HT1080 (cell line): ENCODE results near the gene RRP8. TPM values are rescaled to one million over a fixed set of nuclear protein-coding genes. Genes with fewer than 3 reads are reported as not detected.

Experiments
- DNase-seq: peaks from one replicate; pipeline ENCODE4 v3.0.0-alpha.2; 2015; ENCODE audit warnings: low read depth
- total RNA-seq: library from RNA; depleted of rRNA; stranded (reverse); fragments of >200 nt; shearing (Covaris generic); gene quantifications from 2 replicates; pipeline ENCODE4 v1.2.3, GENCODE V29; 2014

Gene RRP8
- total RNA-seq, 1 experiment from 2014 or later = 40.8 TPM

- DNase-seq = peak; percentile 42
Measured at GRCh38 chr11:6572215-6572614, 31.2 kb downstream of the RRP8 start.

- DNase-seq = no peak
Measured at GRCh38 chr11:6571434-6572008, 31.9 kb downstream of the RRP8 start.

- no peak for DNase-seq
Measured at GRCh38 chr11:6570691-6571427, 32.6 kb downstream of the RRP8 start.

DNA sequence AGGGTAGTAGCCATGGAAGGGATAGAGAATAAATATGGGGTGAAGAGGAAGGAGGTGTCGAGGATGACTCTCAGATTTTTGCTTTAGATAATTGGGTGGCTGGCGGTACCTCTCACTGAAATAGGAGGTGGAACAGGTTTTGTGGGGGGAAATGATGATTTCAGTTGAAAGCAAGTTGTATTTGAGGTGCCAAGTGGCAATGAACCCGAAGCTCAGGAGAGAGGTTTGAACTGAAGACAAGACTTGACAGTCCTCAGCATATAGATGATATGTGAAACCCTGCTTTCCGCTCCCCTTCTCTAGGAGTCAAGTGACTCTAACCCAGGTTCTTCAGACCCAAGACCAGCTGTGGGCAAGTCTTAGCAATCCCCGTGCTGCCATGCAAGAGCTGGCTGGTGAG is 33.7 kb downstream of the RRP8 start:
- DNase-seq = no peak

DNA sequence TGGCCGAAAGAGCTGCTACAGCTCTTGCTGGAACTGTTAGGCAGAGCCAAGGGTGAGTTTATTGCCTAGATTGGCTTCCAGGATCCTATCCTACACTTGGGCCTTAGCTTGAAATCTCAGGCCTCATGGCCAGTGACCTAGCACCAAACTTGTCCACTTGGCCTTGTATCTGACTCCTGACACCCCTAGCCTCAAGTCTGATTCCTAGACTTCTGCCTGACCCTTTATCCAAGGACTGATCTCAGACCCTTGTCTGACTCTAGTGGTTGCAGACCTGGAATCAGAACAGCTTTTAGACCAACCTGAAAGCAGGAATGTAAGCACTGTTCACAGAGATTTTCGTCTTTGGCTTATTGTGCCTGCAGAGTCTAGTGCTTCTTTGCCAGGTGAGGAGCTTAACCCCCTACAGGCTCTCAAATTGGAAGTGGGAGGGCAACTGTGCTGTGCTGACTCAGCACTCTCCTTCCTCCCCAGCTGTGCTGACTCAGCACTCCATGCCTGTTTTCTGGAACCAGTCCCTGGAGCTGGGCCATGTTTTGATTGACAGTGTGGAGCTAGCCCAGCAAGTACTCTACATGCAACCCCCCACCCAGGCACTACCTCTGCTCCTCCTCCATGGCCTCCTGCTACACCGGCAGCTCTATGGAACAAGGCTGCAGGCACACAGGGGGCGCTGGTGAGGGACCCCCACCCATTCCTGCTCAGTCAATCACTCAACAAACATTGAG is 35.1 kb downstream of the RRP8 start:
- peak; percentile 55 for DNase-seq

GRCh38 chr11:6567371-6567745 is 36.1 kb downstream of the RRP8 start:
- DNase-seq = no peak

DNA sequence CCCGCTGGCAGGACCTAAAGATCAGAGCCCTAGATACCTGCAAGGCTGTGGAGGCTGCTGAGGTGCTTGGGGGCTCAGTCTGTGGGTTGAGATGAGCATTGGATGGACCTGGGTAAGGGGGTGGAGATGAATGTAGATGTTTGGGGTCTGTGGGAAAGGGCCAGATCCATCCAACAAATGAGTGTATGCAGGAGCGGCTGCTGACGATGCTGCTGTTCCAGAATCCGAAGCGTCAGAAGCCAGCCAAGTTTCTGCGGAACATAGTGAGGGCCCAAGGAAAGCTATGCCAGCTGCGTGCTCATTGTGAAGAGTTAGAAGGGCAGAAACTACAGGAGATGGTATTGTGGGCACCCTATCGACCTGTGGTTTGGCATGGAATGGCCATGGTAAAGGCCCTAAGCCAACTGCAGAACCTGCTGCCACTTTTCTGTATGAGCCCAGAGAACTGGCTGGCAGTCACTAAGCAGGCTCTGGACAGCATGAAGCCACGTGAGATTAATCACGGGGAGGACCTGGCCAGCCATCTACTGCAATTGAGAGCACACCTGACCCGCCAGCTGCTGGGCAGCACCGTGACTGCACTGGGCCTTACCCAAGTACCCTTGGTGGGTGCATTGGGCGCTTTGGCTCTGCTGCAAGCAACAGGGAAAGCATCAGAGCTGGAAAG is 36.6 kb downstream of the RRP8 start:
- DNase-seq = no peak

DNA sequence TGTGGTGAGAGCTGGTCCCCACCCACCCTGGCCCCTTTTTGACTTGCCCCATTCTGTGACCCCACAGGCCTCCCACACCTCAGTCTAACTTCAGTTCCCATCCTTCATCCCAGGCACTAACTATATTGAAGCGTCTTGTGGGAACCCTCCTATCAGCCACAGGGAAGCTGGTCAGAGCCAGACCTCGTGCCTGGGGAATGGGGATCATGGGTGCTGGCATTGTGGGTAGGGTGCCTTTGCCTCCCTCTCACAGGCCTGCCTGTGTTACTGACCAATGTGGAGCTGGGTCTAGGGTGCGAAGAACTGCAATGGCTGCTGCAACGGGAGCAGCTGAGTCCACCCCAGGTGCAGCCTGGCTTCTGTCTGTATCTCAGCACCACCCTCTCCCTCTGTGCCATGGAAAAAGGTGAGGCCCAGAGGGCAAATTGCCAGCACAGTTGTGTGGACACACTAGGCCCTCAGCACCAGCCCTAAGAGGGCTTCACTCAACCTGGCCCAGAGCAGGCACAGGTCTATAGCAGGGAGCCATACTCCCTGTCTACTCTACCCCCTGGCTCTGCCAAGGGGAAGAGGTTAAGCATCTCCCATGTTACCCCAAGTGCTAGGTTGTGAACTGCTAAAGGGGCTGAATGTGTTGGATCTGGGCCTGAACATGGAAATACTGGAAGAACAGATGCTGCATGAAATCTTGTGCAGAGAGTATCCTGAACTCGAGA is 37.3 kb downstream of the RRP8 start:
- DNase-seq = no peak

GRCh38 chr11:6565325-6565724 is 38.1 kb downstream of the RRP8 start:
- DNase-seq = no peak

DNA sequence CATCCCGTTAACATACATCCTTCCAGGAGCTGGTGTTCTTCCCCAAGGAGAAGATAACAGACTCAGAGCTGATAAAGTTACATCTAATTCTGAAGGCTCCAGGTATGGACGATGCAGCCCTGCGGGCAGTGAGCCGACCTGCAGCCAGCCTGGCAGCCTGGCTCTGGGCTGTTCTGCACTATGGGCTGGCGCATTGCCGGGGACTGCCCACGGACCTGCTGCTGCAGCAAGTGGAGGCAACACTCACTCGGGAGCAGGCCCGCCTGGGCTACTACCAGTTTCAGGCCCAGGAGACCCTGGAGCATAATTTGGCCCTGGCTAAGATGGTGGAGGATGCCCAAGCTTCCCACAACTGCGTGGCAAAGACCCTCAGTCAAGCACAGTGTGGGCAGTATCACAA is 39.7 kb downstream of the RRP8 start:
- DNase-seq = no peak

GRCh38 chr11:6563121-6563619 is 40.2 kb downstream of the RRP8 start:
- DNase-seq = no peak

DNA sequence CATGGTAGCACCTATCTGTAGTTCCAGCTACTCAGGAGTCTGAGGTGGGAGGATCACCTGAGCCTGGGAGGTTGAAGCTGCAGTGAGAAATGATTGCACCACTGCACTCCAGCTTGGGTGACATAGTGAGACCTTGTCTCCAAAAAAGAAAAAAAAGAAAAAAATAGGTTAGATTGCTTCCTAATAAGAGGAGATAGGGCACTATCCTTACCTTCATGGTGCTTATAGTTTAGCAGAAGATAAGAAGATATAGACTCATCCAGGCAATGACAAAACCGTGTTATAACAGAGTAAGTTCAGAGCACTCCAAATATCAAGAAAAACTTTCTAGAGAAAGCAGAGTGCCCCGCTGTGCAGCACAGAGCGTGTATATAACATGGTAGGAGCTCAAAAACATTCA is 42.1 kb downstream of the RRP8 start:
- DNase-seq = no peak

DNA sequence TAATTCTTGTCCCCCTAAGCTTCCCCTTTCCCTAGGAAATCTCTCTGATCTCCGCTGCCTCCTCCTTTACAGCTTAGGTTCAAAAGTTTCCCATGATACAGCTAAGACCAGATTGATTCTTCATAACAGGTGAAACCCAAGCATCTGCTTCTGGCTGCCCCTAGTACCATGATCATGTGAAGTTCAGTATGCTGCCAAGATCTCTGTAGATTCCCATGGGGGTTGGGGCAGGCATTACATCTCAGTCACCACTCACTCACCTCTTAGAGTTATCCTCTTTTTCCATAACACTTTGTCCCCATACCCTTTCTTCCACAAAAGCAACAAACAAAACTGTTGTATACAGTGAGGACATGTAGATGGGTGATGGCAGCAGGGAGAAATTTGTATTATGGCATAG is 44.0 kb downstream of the RRP8 start:
- no peak for DNase-seq

DNA sequence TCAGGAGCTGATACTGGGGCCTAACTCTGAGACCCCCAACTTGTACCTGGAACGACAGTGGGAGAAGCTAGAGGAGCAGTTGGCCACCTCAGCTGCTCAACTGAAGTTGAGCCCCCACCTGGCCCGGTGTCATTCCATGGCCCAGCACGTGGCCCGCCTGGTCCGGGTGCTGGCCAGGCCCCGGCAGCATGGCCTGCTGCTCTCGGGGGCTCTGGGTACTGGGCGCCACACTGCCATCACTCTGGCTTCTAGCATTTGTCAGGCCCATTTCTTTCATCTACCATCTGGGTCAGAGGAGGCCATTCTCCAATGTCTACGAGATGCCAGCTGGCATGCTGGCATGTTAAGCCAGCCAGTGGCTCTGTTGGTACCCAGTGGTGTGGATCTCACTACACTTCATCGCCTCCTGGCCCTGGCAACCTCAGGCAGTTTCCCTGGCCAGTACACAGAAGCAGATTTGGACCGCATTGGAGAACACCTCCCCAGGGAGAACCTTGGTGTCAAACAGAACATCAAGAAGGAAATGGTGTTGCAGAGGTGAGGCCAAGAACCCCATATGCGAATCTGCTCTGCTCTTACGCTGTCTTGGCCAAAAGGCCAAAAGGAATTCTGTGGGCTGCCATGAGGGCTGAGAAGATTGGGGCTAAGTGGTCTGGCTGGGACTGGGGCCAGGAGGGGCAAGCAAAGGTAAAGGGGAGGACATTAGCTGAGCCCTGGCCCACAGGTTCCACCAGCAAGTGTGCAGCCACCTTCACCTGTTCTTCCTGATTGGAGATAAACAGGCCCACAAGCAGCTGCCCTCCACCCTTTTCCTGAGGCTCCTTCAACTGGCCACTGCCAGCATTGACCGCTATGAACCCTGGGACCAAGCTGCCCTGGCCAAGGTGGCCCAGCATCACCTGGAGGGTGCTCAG is 45.4 kb downstream of the RRP8 start:
- no peak for DNase-seq

DNA sequence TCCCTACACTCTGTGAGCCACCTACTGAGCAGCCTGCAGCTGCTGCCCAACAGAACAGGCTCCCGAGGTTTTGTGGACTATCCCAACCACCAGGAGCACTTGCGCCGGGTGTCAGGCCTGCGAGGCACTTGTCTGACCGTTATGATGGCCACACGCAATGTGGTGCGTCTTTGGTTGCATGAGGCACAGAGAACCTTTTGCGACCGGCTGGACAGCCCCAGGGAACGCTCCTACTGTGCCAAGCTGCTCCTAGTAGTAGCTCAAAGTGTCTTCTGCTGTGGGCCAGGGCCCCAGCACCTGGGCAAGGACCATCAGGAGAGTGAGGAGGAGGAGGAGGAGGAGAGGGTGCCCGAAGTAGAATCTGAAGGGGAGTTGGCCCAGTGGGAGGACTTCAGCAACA is 46.4 kb downstream of the RRP8 start:
- no peak for DNase-seq

DNA sequence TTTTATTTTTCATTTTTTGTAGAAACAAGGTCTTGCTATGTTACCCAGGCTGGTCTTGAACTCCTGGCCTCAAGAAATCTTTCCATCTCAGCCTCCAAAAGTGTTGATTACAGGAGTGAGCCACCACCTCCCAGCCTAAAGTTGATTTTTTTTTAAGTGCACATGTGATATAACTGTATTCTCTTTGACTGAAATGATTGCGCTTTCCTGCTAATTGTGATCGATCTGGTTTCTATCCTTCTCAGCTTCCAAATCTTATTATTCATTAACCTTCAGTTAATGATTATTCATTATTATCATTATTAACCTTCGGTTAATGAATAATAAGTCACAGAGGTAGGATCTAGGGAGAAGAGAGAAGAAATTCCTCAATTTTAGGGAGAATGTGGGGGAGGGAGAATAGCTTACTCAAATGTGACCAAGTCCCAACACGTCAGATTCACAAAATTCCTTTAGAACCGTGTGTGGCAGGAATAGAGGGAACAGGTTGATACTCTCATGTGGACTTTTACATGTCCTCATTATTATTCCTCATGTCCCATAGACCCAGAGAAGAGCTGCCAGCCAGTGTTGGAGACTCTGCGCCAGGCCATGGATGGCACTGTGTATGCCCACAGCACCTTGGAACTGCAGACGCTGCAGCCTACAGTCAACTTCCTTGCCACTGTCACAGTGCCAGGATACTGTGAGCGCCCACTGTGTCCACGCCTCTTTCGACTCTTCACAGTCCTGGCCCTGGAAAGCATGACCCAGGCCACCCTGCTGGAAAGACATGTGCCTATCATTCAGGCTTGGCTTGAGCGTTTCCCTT is 47.1 kb downstream of the RRP8 start:
- no peak for DNase-seq

DNA sequence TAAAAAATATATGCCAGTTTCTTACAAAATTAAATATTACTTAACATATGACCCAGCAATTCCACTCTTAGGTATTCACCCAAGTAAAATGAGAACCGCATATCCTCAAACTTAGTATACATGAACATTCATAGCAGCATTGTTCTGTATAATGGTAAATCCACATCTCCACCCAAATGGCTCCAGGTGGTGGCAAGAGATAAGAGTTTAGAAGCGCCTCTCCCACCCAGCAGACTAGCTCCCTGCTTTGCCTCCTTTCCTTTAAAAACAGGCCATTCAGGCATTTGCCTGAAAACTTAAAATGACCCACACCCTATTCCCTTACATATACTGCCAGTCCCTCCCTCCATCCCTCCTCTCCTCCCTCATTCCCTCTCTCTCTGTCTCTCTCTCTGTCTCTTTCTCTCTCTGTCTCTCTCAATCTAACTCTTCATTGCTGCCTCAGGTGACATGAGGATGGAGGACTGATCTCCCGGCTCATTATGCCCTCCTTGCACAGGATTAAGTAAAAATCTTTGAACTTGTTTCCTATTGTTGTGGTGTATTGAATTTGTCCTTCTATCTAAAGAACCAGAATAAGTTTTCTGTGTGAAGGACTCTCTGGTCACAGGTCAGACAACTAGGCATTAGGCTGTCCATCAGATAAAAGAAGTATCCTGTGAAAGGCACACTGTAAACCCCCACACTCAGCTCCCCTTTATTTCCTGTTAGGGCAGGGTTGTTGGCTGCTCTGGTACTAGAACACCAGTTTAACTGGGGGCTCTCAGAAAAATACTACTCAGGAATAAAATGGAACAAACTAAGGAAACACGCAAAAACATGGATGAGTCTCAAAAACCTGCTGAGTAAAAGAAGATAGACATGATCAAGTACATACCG is 48.3 kb downstream of the RRP8 start:
- no peak for DNase-seq

GRCh38 chr11:6553634-6554033 is 49.8 kb downstream of the RRP8 start:
- no peak for DNase-seq
